Metanephros (tissue), 1 donor: Measurements from ENCODE around the gene RPTN. TPM values are rescaled to one million over a fixed set of nuclear protein-coding genes. Genes with fewer than 3 reads are reported as not detected.

Experiments used
- total RNA-seq: library from RNA; depleted of rRNA; stranded (reverse); fragments of >200 nt; gene quantifications from one replicate; pipeline ENCODE4 v1.2.3, GENCODE V29; 2014

Gene RPTN, protein sequence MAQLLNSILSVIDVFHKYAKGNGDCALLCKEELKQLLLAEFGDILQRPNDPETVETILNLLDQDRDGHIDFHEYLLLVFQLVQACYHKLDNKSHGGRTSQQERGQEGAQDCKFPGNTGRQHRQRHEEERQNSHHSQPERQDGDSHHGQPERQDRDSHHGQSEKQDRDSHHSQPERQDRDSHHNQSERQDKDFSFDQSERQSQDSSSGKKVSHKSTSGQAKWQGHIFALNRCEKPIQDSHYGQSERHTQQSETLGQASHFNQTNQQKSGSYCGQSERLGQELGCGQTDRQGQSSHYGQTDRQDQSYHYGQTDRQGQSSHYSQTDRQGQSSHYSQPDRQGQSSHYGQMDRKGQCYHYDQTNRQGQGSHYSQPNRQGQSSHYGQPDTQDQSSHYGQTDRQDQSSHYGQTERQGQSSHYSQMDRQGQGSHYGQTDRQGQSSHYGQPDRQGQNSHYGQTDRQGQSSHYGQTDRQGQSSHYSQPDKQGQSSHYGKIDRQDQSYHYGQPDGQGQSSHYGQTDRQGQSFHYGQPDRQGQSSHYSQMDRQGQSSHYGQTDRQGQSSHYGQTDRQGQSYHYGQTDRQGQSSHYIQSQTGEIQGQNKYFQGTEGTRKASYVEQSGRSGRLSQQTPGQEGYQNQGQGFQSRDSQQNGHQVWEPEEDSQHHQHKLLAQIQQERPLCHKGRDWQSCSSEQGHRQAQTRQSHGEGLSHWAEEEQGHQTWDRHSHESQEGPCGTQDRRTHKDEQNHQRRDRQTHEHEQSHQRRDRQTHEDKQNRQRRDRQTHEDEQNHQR
- total RNA-seq, result not detected

DNA sequence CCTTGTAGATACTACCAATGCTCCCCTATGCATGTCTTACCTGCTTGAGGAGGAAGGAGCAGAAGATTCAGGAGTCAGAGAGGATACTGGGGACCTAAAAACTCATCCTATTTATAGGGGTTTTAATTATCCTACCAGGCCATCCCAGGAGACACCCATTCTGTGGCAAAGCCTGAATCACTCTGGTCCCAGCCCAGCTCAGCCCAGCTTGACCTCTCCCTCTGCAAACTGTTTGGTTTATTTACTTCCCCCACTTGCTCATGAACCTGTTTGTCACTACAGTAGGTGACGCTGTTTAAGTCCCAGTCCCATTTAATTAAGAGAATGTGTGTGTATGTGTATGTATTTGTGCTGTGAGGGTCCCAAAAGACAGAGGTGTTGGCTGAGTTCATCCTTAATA is at the start of gene RPTN:
RPTN (minus strand) TSS at position 85 of the 400 bp plus-strand sequence. CDS start 1,339 bp downstream, outside the sequence.

DNA sequence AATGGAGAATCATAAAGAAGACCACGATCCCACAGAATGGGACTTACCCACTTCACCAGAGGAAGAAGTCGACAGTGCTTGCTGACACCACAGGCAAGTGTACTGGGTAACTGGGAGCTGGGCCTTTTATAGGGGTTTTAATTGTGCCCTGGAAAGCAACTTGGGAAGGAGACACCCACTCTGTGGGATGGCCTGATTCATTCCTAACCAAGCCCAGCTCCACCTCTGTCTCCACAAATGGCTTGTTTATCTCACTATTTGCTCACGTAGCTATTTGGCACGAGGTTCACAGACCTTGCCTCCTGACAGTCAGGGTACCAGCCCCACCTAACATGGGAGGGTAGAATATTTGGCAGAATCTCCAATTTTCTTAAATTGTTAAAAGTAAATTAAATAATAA is 43.7 kb downstream of the RPTN start, which contains the start of gene TCHH:
TCHH (minus strand) TSS at position 101 of the 400 bp plus-strand sequence. CDS start 1,364 bp downstream, outside the sequence.

Other genes with a start within 250 kb of the RPTN start
- 18.5 TPM for gene THEM4, start 249.7 kb downstream of the RPTN start, total RNA-seq
- 76.5 TPM for gene S100A10, start 165.4 kb downstream of the RPTN start, total RNA-seq
- 48.2 TPM for gene S100A11, start 122.2 kb downstream of the RPTN start, total RNA-seq
- not detected for gene TCHHL1, start 70.2 kb downstream of the RPTN start, total RNA-seq
- 0.06 TPM for gene TCHH, start 43.8 kb downstream of the RPTN start, total RNA-seq
- not detected for gene HRNR, start 65.0 kb upstream of the RPTN start, total RNA-seq
- 0.29 TPM for gene FLG, start 166.0 kb upstream of the RPTN start, total RNA-seq
- gene FLG2, start 200.8 kb upstream of the RPTN start, total RNA-seq, result 0.06 TPM